Measurements from ENCODE around the gene CPEB4. TPM values are rescaled to one million over a fixed set of nuclear protein-coding genes. Genes with fewer than 3 reads are reported as not detected.

Gene CPEB4
- total and polyA plus RNA-seq, 5 donors from 2014 or later: 3.4 to 42.7 (median 4.7) TPM

- ATAC-seq (ENCODE audit: low read depth in 2 of 2) (no peak), DNase-seq (no peak)
- no peaks in the 10 kb centered on the region for H3K36me3 ChIP-seq (ENCODE audit: control insufficient read depth, insufficient read depth, low read length)
- H3K4me3 Mint-ChIP-seq: no peak overlapping the region
- H3K4me1 ChIP-seq (ENCODE audit: control insufficient read depth, insufficient read depth, low read length, poor library complexity, severe bottlenecking): no peaks in the 10 kb centered on the region
- H3K27ac ChIP-seq (ENCODE audit: insufficient read depth, low read length, poor library complexity, severe bottlenecking): no peak overlapping the region
- H3K9me3 ChIP-seq (ENCODE audit: control insufficient read depth in 2 of 2, low read length in 2 of 2): no peaks in the 10 kb centered on the region
- no peak overlapping the region for H3K4me3 ChIP-seq (ENCODE audit: low read depth, low read length)
- H3K36me3 Mint-ChIP-seq: no peaks in the 10 kb centered on the region
- H3K4me1 Mint-ChIP-seq: peaks cover 0 to 9% (median 2%) of the 10 kb centered on the region in 4 donors
- H3K27me3 Mint-ChIP-seq: no peaks in the 10 kb centered on the region
- no peaks in the 10 kb centered on the region for H3K9me3 Mint-ChIP-seq
- H3K27ac Mint-ChIP-seq: no peak overlapping the region
- H3K27me3 ChIP-seq (ENCODE audit: control insufficient read depth, insufficient read depth, low read length): no peaks in the 10 kb centered on the region
These were observed 76.4 kb downstream of the CPEB4 start for GRCh38 chr5:173964506-173964905.

GRCh38 chr5:173967241-173967640, 79.1 kb downstream of the CPEB4 start:
- no peaks in the 10 kb centered on the region for H3K27me3 Mint-ChIP-seq
- H3K9me3 Mint-ChIP-seq: peaks cover 0 to 1% (median 0%) of the 10 kb centered on the region in 7 donors
- no peak overlapping the region for H3K4me3 Mint-ChIP-seq

GRCh38 chr5:173968154-173968797, 80.1 kb downstream of the CPEB4 start:
- no peak overlapping the region for H3K27ac Mint-ChIP-seq
- no peak for ATAC-seq (ENCODE audit: low read depth in 2 of 2)
- H3K9me3 ChIP-seq (ENCODE audit: control insufficient read depth in 2 of 2, low read length in 2 of 2): no peaks in the 10 kb centered on the region

More at GRCh38 chr5:173967241-173967640, 79.1 kb downstream of the CPEB4 start:
- H3K36me3 ChIP-seq (ENCODE audit: control insufficient read depth, insufficient read depth, low read length): no peaks in the 10 kb centered on the region
- no peak overlapping the region for H3K27ac ChIP-seq (ENCODE audit: insufficient read depth, low read length, poor library complexity, severe bottlenecking)
- H3K9me3 ChIP-seq (ENCODE audit: control insufficient read depth in 2 of 2, low read length in 2 of 2): no peaks in the 10 kb centered on the region
- H3K27ac Mint-ChIP-seq: no peak overlapping the region
- no peaks in the 10 kb centered on the region for H3K4me1 ChIP-seq (ENCODE audit: control insufficient read depth, insufficient read depth, low read length, poor library complexity, severe bottlenecking)
- H3K4me1 Mint-ChIP-seq: peaks cover 0 to 9% (median 2%) of the 10 kb centered on the region in 4 donors
- H3K36me3 Mint-ChIP-seq: no peaks in the 10 kb centered on the region
- ATAC-seq (ENCODE audit: low read depth in 2 of 2): no peak
- no peak for DNase-seq
- no peaks in the 10 kb centered on the region for H3K27me3 ChIP-seq (ENCODE audit: control insufficient read depth, insufficient read depth, low read length)
- no peak overlapping the region for H3K4me3 ChIP-seq (ENCODE audit: low read depth, low read length)

GRCh38 chr5:173969167-173970049, 81.3 kb downstream of the CPEB4 start:
- peaks cover 0 to 14% (median 4%) of the 10 kb centered on the region in 4 donors for H3K4me1 Mint-ChIP-seq
- Histone ChIP-seq H3K27ac (ENCODE audit: insufficient read depth, low read length, poor library complexity, severe bottlenecking) (no peak overlapping the region), H3K36me3 (ENCODE audit: control insufficient read depth, insufficient read depth, low read length) (no peaks in the 10 kb centered on the region), H3K9me3 (ENCODE audit: control insufficient read depth in 2 of 2, low read length in 2 of 2) (no peaks in the 10 kb centered on the region), H3K27me3 (ENCODE audit: control insufficient read depth, insufficient read depth, low read length) (no peaks in the 10 kb centered on the region), H3K4me1 (ENCODE audit: control insufficient read depth, insufficient read depth, low read length, poor library complexity, severe bottlenecking) (peaks cover 13% of the 10 kb centered on the region), H3K4me3 (ENCODE audit: low read depth, low read length) (no peak overlapping the region)
- no peak overlapping the region for H3K4me3 Mint-ChIP-seq
- H3K9me3 Mint-ChIP-seq: peaks cover 0 to 1% (median 0%) of the 10 kb centered on the region in 7 donors
- peak overlapping the region in 1 of 3 donors; percentile 9 for H3K27ac Mint-ChIP-seq
- no peaks in the 10 kb centered on the region for H3K36me3 Mint-ChIP-seq
- H3K27me3 Mint-ChIP-seq: peaks cover 4% of the 10 kb centered on the region
- ATAC-seq (ENCODE audit: low read depth in 2 of 2): no peak
- no peak for DNase-seq

More at GRCh38 chr5:173968154-173968797, 80.1 kb downstream of the CPEB4 start:
- no peak overlapping the region for H3K4me3 Mint-ChIP-seq
- Histone ChIP-seq H3K4me1 (ENCODE audit: control insufficient read depth, insufficient read depth, low read length, poor library complexity, severe bottlenecking) (peaks cover 8% of the 10 kb centered on the region), H3K36me3 (ENCODE audit: control insufficient read depth, insufficient read depth, low read length) (no peaks in the 10 kb centered on the region), H3K4me3 (ENCODE audit: low read depth, low read length) (no peak overlapping the region), H3K27me3 (ENCODE audit: control insufficient read depth, insufficient read depth, low read length) (no peaks in the 10 kb centered on the region), H3K27ac (ENCODE audit: insufficient read depth, low read length, poor library complexity, severe bottlenecking) (no peak overlapping the region)
- peaks cover 0 to 14% (median 2%) of the 10 kb centered on the region in 4 donors for H3K4me1 Mint-ChIP-seq
- peaks cover 0 to 1% (median 0%) of the 10 kb centered on the region in 7 donors for H3K9me3 Mint-ChIP-seq
- H3K27me3 Mint-ChIP-seq: peaks cover 4% of the 10 kb centered on the region
- DNase-seq: no peak
- H3K36me3 Mint-ChIP-seq: no peaks in the 10 kb centered on the region

GRCh38 chr5:173970878-173971650, 82.9 kb downstream of the CPEB4 start:
- H3K9me3 Mint-ChIP-seq: peaks cover 0 to 1% (median 0%) of the 10 kb centered on the region in 7 donors
- Histone ChIP-seq H3K4me3 (ENCODE audit: low read depth, low read length) (no peak overlapping the region), H3K27me3 (ENCODE audit: control insufficient read depth, insufficient read depth, low read length) (no peaks in the 10 kb centered on the region), H3K27ac (ENCODE audit: insufficient read depth, low read length, poor library complexity, severe bottlenecking) (no peak overlapping the region), H3K4me1 (ENCODE audit: control insufficient read depth, insufficient read depth, low read length, poor library complexity, severe bottlenecking) (peaks cover 13% of the 10 kb centered on the region), H3K9me3 (ENCODE audit: control insufficient read depth in 2 of 2, low read length in 2 of 2) (no peaks in the 10 kb centered on the region), H3K36me3 (ENCODE audit: control insufficient read depth, insufficient read depth, low read length) (no peaks in the 10 kb centered on the region)
- H3K36me3 Mint-ChIP-seq: no peaks in the 10 kb centered on the region
- ATAC-seq (ENCODE audit: low read depth in 2 of 2): no peak
- peaks cover 4% of the 10 kb centered on the region for H3K27me3 Mint-ChIP-seq
- no peak for DNase-seq
- no peak overlapping the region for H3K27ac Mint-ChIP-seq
- peak overlapping the region in 1 of 4 donors; percentile 78 for H3K4me3 Mint-ChIP-seq
- peaks cover 0 to 10% (median 4%) of the 10 kb centered on the region in 4 donors for H3K4me1 Mint-ChIP-seq

- H3K27ac Mint-ChIP-seq: no peak overlapping the region
- no peak for ATAC-seq (ENCODE audit: low read depth in 2 of 2)
- Histone ChIP-seq H3K4me3 (ENCODE audit: low read depth, low read length) (no peak overlapping the region), H3K9me3 (ENCODE audit: control insufficient read depth in 2 of 2, low read length in 2 of 2) (no peaks in the 10 kb centered on the region), H3K27me3 (ENCODE audit: control insufficient read depth, insufficient read depth, low read length) (no peaks in the 10 kb centered on the region), H3K4me1 (ENCODE audit: control insufficient read depth, insufficient read depth, low read length, poor library complexity, severe bottlenecking) (peaks cover 13% of the 10 kb centered on the region), H3K36me3 (ENCODE audit: control insufficient read depth, insufficient read depth, low read length) (no peaks in the 10 kb centered on the region), H3K27ac (ENCODE audit: insufficient read depth, low read length, poor library complexity, severe bottlenecking) (no peak overlapping the region)
- H3K4me1 Mint-ChIP-seq: peaks cover 0 to 10% (median 4%) of the 10 kb centered on the region in 4 donors
- peaks cover 0 to 1% (median 0%) of the 10 kb centered on the region in 7 donors for H3K9me3 Mint-ChIP-seq
- H3K4me3 Mint-ChIP-seq: no peak overlapping the region
- no peak for DNase-seq
- H3K27me3 Mint-ChIP-seq: peaks cover 4% of the 10 kb centered on the region
- H3K36me3 Mint-ChIP-seq: no peaks in the 10 kb centered on the region
These were observed 83.7 kb downstream of the CPEB4 start for GRCh38 chr5:173971681-173972345.

- Histone ChIP-seq H3K9me3 (ENCODE audit: control insufficient read depth in 2 of 2, low read length in 2 of 2) (no peaks in the 10 kb centered on the region), H3K36me3 (ENCODE audit: control insufficient read depth, insufficient read depth, low read length) (no peaks in the 10 kb centered on the region), H3K27me3 (ENCODE audit: control insufficient read depth, insufficient read depth, low read length) (no peaks in the 10 kb centered on the region), H3K4me1 (ENCODE audit: control insufficient read depth, insufficient read depth, low read length, poor library complexity, severe bottlenecking) (peaks cover 13% of the 10 kb centered on the region), H3K4me3 (ENCODE audit: low read depth, low read length) (no peak overlapping the region), H3K27ac (ENCODE audit: insufficient read depth, low read length, poor library complexity, severe bottlenecking) (no peak overlapping the region)
- Mint-ChIP-seq H3K27ac (no peak overlapping the region), H3K9me3 (peaks cover 0 to 1% (median 0%) of the 10 kb centered on the region in 7 donors), H3K27me3 (peaks cover 4% of the 10 kb centered on the region), H3K36me3 (no peaks in the 10 kb centered on the region), H3K4me3 (peak overlapping the region in 1 of 4 donors; percentile 86), H3K4me1 (peaks cover 0 to 10% (median 4%) of the 10 kb centered on the region in 4 donors)
- DNase-seq: no peak
- no peak for ATAC-seq (ENCODE audit: low read depth in 2 of 2)
These were observed 84.4 kb downstream of the CPEB4 start for GRCh38 chr5:173972607-173972924.
